Suppressor macrophage treated with lipopolysaccharide for 1 hour (primary cell): Measurements from ENCODE around the gene TSC22D1.
"Not testable (repeated sequence)": the region's sequence is repeated elsewhere in the genome, so short reads cannot be mapped to it uniquely, and the experiment has no call there.

Experiments used
- DNase-seq, 3 donors: peaks; one replicate each; pipeline ENCODE4 v3.0.0-alpha.2; 2020 to 2022

The TSC22D1 gene

DNA sequence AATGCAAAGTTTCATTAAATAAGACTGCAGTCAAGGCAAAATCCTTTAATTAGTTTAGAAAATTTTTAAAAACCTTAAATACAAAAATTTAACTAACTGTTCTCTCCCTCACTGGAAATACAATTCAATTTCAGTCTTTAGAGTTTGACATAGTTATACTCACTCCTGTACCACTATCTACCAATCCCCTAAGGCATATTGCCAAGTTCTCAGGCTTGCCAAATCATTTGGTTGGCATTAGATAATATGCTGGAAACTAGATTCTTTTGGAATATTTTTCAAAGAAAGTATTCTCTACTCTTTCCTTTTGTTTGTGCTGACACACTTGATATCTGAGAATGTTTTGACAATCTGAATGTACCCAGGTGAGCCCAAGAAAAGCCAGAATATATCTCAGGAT, 77.2 kb downstream of the TSC22D1 start:
- no peak for DNase-seq

GRCh38 chr13:44498502-44498901, 77.6 kb downstream of the TSC22D1 start:
- no peak for DNase-seq

DNA sequence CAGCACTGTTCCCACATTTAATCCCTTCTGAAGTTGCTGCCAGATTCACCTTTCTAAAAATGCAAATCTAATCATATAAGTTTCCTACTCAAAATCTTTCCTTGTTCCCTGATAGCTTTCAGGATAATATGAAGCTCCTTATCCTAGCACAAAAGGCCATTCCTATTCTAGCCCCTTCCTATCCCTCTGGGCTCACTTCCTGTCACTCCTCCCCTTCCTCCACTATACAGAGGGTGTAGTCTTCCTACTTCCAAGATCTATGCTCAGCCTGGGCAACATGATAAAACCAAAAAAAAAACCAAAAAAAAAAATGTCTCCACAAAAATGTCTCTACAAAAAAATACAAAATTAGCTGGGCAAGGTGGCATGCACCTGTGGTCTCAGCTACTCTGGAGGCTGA, 78.3 kb downstream of the TSC22D1 start:
- DNase-seq = no peak

- DNase-seq = no peak
Observed at GRCh38 chr13:44493213-44493812, 82.8 kb downstream of the TSC22D1 start.

- no peak for DNase-seq
Observed at GRCh38 chr13:44489751-44490150, 86.4 kb downstream of the TSC22D1 start.

DNA sequence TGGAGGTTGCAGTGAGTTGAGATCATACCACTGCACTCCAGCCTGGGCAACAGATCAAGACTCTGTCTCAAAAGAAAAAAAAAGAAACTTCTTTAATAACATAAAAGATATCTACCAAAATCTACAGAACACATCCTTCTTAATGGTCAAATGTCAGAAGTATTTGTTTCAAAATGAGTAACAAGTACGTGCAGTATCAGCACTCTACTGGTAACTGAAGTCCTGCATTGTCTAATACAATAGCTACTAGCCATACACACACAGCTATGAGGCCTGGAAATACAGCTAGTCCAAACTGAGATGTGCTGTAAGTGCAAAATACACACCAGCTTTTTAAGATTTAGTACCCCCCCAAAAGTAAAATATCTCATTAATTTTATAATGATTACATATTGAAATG, 88.1 kb downstream of the TSC22D1 start:
- DNase-seq = no peak

- DNase-seq = peak; percentile 14 to 60 (median 42)
Observed at GRCh38 chr13:44484562-44485138, 91.5 kb downstream of the TSC22D1 start.

DNA sequence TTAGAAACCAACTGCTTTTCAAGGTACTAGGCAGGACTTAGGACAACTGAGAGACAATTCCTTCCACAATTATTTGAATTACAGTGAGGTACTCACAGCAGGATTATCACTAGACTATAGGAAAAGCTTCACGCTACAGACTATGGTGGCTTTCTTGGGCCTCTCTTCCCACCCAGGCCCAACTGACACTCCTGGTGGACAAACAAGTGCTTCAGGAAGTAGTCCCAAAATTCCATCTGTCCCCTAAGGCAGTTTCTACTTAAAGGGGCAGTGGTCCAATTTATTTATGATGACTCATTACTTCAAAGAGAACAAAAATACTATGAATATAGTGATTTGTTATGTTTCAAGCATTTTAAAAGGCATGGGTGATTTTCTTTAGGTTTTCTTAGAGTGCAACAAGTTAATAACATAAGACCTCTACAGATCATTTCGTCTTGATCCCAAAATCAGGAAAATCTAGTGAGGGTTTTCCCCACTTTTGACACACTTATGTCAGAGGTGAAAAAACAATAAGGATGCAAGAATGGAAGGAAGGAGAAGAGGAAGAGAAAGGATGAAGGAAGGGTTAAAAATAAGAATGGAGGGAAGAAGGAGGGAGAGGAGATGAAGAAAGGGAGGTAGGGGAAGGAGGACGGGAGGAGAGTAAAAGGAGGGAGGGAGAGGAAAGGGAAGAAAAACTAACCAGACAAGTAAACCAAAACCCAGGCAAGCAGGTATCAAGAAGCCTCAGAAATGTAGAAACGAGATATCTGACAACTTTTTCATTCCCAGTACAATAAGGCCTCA, 101.8 kb downstream of the TSC22D1 start:
- no peak for DNase-seq

GRCh38 chr13:44471686-44472085, 104.4 kb downstream of the TSC22D1 start:
- no peak for DNase-seq

GRCh38 chr13:44470638-44471562, 105.2 kb downstream of the TSC22D1 start:
- DNase-seq = peak; percentile 31 to 61 (median 60)

DNA sequence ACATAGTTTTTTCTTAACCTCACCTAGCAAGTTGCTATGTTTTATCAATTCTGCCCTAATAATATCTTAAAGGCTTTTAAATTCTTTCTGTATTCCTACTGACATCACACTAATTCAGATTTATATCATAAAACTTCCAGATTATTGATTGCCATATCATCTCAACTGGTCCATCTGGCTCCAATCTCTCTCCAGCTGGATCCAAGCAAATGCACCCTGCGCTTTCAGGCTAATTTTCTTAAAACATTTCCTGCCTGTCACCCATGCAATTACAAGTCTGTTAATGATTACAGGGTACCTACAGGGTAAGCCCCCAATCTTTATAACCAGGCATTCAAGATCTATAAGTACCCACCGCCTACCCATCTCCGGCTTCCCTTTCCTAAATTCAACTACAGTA, 107.3 kb downstream of the TSC22D1 start:
- DNase-seq = no peak

DNA sequence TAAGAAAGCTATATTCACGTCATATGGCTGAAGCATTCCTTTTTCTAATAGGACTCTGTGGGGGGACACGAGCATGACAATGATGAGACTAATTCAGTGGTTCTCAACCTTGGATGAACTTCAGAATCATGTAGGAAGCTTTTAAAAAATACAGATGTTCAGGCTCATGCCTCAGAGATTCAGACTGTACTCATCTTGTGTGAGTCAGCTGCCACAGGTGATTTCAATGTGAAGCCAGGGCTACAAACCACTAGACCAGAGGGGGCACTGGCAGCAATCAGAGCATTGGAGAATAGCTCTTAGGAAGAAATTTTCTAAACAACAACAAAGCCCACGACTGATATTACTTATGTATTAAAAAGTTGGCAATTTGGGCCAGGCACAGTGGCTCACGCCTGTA, 110.8 kb downstream of the TSC22D1 start:
- no peak for DNase-seq

DNA sequence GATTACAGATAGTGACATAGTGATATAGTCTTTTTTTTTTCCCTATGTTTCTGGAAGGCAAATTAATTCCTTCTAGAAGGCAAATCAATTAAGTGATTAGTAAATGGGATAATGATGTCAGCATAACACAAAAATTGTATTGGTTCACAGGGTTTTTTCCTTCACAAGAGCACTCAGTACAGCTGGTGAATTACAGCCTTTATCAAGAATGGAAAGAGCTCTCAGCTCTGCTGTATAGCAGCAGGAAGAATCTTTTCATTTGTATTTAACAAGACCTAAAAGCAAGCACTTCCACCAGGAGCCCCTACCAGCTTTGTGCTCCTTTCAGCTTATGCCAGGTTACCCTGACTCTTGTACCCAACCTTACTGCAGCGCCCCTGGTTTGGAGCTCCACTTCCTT, 111.7 kb downstream of the TSC22D1 start:
- no peak for DNase-seq

DNA sequence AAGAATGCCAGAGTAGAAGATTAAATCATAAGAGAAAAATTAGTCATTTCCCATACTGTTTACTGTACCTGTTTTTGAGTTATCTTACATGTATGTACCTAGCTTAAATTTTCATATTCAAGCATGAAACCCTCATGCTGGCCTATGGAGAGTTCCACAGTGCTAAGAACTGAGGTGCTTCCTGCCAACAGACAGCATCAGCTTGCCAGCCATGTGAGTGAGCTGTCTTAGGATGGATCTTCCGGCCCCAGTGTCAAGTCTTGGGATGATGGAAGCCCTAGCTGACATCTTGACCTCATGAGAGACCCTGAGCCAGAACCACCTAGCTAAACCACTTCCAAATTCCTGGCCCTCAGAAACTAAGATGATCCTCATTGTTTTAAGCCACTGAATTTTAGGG, 112.4 kb downstream of the TSC22D1 start:
- DNase-seq = no peak

DNA sequence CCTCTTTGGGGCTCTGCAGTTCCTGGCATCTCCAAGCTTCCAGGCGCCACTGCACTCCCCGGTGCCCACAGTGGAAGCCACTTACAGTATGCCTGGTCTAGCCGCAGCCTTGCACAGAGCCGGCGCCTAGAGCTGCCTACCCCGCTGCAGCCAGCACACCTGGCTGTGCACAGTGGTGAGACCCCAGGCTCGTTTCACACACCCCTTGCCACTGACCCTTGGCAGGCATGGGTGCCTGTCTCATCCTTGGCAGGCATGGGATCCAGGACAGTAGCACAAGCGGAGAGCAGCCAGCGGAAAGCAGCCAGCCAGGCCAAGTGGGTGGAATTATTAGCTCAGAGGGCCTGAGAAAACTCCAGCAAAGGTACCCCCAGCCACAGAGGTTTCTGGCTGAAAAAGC, 116.5 kb downstream of the TSC22D1 start:
- no peak for DNase-seq

GRCh38 chr13:44458313-44458975, 117.7 kb downstream of the TSC22D1 start:
- DNase-seq = no peak

GRCh38 chr13:44456212-44456611, 119.9 kb downstream of the TSC22D1 start:
- not testable (repeated sequence) for DNase-seq

DNA sequence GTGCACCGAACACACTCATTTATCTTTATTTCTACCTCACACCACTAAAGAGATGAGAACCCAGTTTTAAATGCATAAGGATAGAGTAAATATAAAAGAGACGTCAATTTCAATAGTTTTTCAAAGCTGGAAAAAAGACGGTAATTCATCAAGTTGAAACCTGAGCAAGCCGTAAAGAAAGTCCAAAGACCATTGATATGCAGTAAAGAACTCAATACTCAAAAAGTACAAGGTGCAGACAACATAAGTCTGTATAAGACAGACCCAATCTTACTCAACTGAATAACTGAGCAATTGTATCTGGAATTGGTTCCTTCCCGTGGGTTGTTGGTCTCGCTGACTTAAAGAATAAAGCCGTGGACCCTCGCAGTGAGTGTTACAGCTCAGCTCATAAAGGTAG, 120.4 kb downstream of the TSC22D1 start:
- DNase-seq = no peak

DNA sequence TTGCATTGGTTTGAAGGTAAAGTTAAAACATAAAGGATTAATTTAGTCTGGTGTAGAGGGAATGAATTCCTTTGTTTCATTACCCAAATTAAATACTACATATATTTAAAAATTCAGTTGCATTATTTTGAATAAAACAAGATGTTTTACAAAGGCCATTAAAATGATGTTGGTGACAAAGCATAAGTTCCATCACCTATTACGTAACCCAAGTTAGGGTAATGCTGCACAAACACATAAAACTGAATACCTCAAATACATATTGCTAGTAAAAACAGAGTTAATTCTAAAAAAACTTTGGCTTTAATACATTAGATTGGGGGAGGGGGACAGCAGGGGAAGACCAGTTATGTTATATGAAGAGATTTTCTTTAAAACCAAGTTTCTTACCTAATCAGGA, 122.2 kb downstream of the TSC22D1 start:
- DNase-seq = no peak

GRCh38 chr13:44453069-44453468, 123.1 kb downstream of the TSC22D1 start:
- no peak for DNase-seq

DNA sequence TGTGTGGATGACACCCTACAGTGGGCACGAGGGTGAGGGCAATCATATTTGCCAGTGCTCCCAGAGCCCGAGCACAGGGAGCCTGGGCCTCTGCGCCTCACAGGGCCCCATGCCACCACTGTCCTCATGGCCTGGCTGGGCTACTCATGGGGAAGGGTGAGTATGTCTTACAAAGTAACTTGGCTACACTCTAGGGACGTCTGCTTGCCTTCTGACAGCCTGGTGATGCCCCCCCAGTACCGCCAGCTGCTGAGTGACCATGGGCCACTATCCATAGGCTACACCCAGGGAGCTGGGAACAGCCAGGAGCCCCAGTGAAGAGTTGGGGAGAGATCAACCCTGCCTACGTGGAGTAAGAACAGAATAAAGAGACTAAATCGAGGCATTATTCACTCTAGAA, 123.7 kb downstream of the TSC22D1 start:
- DNase-seq = no peak

DNA sequence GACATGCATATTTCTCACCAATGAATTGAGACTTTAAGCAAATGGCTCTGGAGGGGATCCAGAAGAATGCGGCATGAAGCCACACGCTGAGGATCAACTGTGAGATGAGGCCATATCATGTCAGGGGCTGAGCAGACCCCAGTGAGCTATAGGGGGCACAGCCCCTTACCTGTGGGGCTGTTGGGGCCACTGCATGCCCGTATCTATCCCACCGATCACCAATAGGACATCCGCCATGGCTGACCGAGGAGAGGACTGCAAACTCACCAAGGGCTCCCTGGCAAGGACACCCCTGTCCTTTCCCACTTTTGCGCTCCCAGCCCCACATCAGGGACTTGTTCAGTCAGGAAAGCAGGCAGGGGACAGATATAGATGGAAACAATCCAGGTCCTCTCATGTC, 124.5 kb downstream of the TSC22D1 start:
- no peak for DNase-seq

DNA sequence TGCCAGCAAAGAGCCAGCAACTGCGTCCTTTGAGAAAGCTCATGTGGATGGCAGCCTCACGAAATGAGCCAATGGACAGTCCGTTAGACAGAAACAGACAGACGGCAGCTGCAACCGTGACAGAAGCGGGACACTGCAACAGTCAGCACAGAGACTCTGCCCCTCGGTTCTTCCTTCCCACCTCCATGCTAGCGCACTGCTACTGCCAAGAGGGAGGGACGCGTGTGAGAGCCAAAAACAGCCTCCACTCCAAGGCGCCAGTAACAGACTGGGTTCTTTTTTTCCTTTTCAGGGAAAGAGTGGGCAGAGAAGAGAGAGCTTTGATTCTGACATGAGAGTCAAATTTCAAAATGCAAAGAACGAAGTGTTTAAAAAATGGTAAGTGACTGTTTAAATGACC, 125.0 kb downstream of the TSC22D1 start:
- DNase-seq = no peak
